Body of pancreas (tissue), 4 donors: ENCODE results near the gene CA4.

ENCODE experiments used
- CTCF ChIP-seq, 7 experiments: fragments of 450-650 bp in 4 of 7; fragments of 200-600 bp in 3 of 7; sonication (generic) in 3 of 7; IDR thresholded peaks; one replicate each; pipeline ENCODE4 v1.5.1; 2016 to 2019; ENCODE audit warnings: antibody characterized with exemption in 7 of 7
- POLR2A ChIP-seq, 3 donors: fragments of 450-650 bp; IDR thresholded peaks; one replicate each; pipeline ENCODE4 v1.6.1; 2016; ENCODE audit warnings: antibody characterized with exemption in 3 of 3, mild to moderate bottlenecking in 2 of 3

- no peak for TF ChIP-seq CTCF (IDR thresholded peaks at IDR 0.05)
- no peak for TF ChIP-seq POLR2A (IDR thresholded peaks at IDR 0.05)
Measured at GRCh38 chr17:60163108-60163784, 13.5 kb downstream of the CA4 start.
